Stimulated activated CD4-positive, alpha-beta T cell treated with anti-CD3 and anti-CD28 coated beads, Interleukin-1b, Interleukin-23, amount 100 ng/mL, for 4 hours (primary cell): ENCODE results near the gene ATP2B2.

Experiments used
- DNase-seq, 2 donors: peaks; one replicate each; pipeline ENCODE4 v3.0.0-alpha.2; 2020; ENCODE audit warnings: low read depth in 2 of 2

The ATP2B2 gene

GRCh38 chr3:10494180-10494579, 11.2 kb downstream of the ATP2B2 start:
- no peak for DNase-seq

- no peak for DNase-seq
These were observed 12.2 kb downstream of the ATP2B2 start for GRCh38 chr3:10493202-10493589.

GRCh38 chr3:10492364-10493201, 12.8 kb downstream of the ATP2B2 start:
- no peak for DNase-seq

GRCh38 chr3:10489746-10490483, 15.5 kb downstream of the ATP2B2 start:
- no peak for DNase-seq

- DNase-seq: no peak
These were observed 17.3 kb downstream of the ATP2B2 start for GRCh38 chr3:10487988-10488633.

GRCh38 chr3:10485806-10486205, 19.6 kb downstream of the ATP2B2 start:
- DNase-seq: no peak

GRCh38 chr3:10485380-10485779, 20.0 kb downstream of the ATP2B2 start:
- DNase-seq: no peak

DNA sequence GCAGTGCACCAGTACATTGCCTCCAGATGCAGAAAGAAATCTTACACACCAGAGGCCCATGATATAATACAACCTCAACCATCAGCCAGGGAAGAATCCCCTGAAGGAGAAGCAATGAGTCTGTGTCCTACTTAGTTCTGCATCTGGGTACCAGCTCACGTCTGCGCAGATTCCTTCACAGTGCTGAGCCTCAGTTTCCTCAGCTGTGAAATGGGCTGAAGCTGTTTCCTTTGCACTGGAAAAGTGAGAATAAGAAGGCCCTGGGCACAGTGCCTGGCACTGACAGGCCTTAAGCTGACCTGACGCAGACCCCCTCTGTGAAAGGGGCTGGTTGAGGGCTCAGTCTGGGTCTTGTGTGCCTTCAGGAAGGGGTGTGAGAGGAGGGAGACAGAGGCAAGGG, 20.7 kb downstream of the ATP2B2 start:
- DNase-seq: no peak

DNA sequence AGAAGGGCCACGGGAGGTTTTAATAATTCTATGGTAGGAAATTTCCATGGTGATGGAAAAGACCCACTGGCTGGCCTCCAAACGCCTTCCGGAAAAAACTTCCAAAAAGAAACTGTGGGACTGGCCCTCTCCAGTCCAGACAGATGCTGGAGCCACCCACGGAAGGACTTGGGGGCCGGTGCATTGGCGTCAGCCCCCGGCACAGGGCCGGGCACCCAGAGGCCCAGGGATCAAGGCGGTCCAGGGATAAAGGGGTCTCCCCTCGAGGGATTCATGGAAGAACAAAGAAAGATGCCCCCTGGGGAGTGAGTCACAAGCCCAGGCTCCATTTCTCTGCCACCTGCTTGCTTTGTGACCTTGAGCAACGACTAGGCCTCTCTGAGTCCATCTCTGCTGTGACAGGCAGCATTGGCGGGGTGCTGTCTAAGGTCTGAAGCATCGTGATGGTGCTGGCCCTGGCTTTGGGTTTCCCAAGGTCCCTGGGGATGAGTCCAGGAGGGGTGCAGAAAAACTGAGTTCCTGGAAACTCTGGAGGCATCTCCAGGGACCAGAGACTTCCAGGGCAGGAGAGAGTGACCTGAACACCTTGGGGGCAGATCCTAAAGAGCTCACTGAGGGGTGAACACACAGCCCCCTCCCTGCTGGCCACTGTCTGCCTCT, 21.6 kb downstream of the ATP2B2 start:
- no peak for DNase-seq

DNA sequence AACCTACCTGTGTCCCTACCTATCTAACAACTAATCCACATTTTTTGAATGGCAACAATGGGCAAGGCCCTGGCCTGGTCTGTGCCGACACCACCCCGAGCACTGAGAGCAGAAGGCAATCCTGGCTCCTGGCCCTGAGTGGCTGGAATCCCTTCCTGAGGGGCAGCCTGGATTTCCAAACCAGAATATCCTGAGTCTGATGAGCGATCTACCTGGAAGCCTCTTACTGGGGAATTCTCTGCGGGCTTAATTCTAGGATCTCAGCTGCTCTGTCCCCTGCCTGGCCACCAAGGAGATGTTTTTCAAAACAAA, 22.1 kb downstream of the ATP2B2 start:
- no peak for DNase-seq

GRCh38 chr3:10482631-10483363, 22.6 kb downstream of the ATP2B2 start:
- DNase-seq: no peak

- no peak for DNase-seq
These were observed 24.5 kb downstream of the ATP2B2 start for GRCh38 chr3:10480871-10481378.

DNA sequence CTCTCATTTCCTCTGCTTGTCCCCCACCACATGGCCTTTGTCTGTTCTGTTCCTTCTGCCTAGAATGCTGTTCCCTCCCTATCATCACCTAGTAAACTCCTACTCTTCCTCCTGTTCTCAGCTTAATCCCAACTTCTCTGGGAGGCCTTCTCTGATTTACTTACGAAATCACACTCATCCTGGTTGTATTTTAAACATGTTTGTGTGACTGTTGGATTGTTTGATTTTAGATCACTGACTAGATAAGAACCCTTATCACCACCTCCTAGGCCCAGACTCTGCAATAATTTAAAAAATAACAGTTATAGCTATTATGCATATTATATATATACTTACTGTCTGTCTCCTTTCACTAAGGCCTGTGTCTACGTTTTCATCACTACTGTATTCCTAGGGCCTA, 26.1 kb downstream of the ATP2B2 start:
- no peak for DNase-seq

DNA sequence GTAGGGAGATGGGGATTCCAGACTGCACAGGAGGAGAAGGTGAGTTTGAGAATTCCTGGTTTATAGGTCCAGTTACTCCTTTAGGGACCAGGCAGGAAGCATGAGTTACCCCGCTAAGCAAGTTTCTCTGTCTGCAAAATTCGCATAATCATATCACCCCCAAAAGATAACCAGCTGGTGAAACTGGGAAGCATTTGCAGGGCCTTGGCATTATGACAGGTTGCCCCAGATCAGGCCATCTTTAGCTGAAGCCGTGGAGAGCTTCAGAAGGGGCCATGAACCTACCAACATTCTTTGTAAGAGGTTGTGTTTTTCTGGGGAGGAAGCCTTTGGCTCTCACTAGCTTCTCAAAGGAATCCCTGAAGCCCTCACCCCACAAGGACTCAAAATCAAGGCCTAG, 29.4 kb downstream of the ATP2B2 start:
- DNase-seq: no peak

DNA sequence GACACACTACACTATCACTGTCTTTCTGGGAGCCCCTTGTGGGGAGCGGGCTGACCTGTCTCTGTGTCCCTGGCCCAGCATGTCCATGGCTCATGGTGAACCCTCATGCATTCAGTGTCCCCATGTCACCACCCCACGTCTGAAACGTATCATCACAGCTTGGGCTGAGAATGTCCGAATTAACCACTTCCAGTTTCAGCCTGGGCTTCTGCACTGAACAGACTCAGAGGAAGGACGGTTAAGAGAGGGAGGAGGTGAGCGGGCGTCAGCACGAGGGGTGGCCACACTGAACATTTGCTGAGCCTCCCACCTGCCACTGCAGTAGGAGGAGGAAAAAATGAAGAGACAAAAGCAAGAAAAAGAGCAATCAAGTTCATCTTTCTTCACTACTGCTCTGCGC, 30.5 kb downstream of the ATP2B2 start:
- DNase-seq: no peak

DNA sequence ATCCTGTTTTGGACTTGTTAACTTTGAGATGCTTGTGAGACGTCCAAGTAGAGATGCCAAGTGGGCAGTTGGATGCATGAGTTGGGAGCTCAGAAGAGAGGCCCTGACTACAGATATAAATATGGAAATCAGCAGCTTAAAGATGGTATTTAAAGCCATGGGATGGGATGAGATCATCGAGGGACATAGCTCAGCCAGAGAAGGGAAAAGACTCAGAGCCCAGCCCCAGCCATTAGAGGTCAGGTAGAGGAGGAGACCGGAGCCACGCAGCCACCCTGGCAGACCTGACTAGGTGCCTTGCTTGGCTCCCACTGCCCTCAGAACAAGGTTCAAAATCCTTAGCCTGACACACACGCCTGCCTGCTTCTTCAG, 31.1 kb downstream of the ATP2B2 start:
- no peak for DNase-seq

- DNase-seq: no peak
These were observed 31.7 kb downstream of the ATP2B2 start for GRCh38 chr3:10473581-10474274.

GRCh38 chr3:10472877-10473440, 32.4 kb downstream of the ATP2B2 start:
- no peak for DNase-seq

DNA sequence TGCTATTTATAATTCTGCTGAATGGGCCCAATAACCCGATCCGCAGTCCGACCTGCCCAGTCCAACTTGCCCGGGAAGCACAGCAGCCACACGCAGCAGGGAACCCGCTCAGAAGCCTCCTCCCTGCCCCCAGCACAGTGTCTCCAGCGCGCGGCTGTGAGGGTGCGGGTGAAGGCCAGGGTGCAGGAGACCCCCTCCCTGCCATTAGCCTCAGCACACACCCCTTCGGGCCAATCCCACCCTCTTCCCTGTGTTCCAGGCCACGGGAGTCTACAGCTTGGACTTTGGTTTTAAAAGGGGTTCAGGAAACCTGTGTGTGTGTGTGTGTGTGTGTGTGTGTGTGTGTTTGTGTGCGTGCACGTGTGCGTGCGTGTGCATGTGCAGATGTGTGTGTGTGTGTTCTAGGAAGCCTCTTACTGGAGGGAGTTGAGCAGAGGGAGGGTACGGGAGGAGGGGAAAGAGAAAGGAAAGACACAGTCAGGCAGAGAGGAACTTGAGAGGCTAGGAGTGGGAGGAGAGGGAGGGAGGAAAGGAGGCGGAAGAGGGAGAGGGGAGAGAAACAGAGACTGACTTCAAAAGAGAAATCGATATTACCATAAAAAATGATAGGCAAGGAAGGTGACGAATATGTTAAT, 34.2 kb downstream of the ATP2B2 start:
- no peak for DNase-seq
